Testis (tissue), 3 donors: ENCODE data around the gene GFI1B. TPM values are rescaled to one million over a fixed set of nuclear protein-coding genes. Genes with fewer than 3 reads are reported as not detected.

Source experiments
- DNase-seq: peaks from one replicate; pipeline ENCODE4 v3.0.0-alpha.2; 2019
- H3K27ac ChIP-seq, 2 donors: fragments of 200-600 bp; sonication (generic); one replicate each; pipeline ENCODE4 v1.5.1; 2019
- H3K27me3 ChIP-seq: fragments of 200-600 bp; sonication (generic); one replicate; pipeline ENCODE4 v1.5.1; 2019
- H3K36me3 ChIP-seq: fragments of 200-600 bp; sonication (generic); one replicate; pipeline ENCODE4 v1.5.1; 2017; ENCODE audit warnings: low read depth; ENCODE audit errors: missing control alignments
- H3K4me1 ChIP-seq: fragments of 200-600 bp; sonication (generic); one replicate; pipeline ENCODE4 v1.5.1; 2019
- H3K4me3 ChIP-seq, 2 donors: fragments of 200-600 bp; sonication (generic); one replicate each; pipeline ENCODE4 v1.5.1; 2017 to 2019
- H3K9me3 ChIP-seq: fragments of 200-600 bp; sonication (generic); one replicate; pipeline ENCODE4 v1.5.1; 2017
- POLR2A ChIP-seq: fragments of 450-650 bp; IDR thresholded peaks from one replicate; pipeline ENCODE4 v1.6.1; 2017; ENCODE audit warnings: antibody characterized with exemption, mild to moderate bottlenecking, moderate library complexity
- WGBS, 2 donors: methylation state at CpG; one replicate each; pipeline ENCODE4 v1.1.5; 2018; 5-methylcytosine and 5-hydroxymethylcytosine counted together
- intact Hi-C: fragments of 100-400 bp; cut with DNase I; formaldehyde crosslinking; loops from one replicate; pipeline ENCODE4 v1.15.1; 2023; ENCODE audit warnings: low total_unique reads
- polyA plus RNA-seq: library from polyadenylated mRNA; stranded (reverse); fragments of 350-450 nt; fragmentation: Illumina TruSeq; extraction: RNeasy Lipid Tissue Mini Kit (QIAGEN cat#74804); gene quantifications from one replicate; pipeline ENCODE4 v1.2.3, GENCODE V29; 2014; ENCODE audit warnings: low read depth, low replicate concordance; ENCODE audit not compliant: insufficient read depth
- total RNA-seq, 2 donors: library from RNA; depleted of rRNA; stranded (reverse); fragments of >200 nt; gene quantifications; one replicate each; pipeline ENCODE4 v1.2.3, GENCODE V29; 2016
- TF ChIP-seq, protein P1 (sequence below), 3 experiments: fragments of 450-650 bp in 2 of 3; fragments of 200-600 bp in 1 of 3; sonication (generic) in 1 of 3; IDR thresholded peaks; one replicate each; pipeline ENCODE4 v1.5.1; 2016 to 2019; ENCODE audit warnings: antibody characterized with exemption in 3 of 3, mild to moderate bottlenecking in 2 of 3, moderate library complexity in 1 of 3

GFI1B gene
- total and polyA plus RNA-seq, 3 donors from 2014 or later = 4.3 to 12.6 (median 9.7) TPM

DNA sequence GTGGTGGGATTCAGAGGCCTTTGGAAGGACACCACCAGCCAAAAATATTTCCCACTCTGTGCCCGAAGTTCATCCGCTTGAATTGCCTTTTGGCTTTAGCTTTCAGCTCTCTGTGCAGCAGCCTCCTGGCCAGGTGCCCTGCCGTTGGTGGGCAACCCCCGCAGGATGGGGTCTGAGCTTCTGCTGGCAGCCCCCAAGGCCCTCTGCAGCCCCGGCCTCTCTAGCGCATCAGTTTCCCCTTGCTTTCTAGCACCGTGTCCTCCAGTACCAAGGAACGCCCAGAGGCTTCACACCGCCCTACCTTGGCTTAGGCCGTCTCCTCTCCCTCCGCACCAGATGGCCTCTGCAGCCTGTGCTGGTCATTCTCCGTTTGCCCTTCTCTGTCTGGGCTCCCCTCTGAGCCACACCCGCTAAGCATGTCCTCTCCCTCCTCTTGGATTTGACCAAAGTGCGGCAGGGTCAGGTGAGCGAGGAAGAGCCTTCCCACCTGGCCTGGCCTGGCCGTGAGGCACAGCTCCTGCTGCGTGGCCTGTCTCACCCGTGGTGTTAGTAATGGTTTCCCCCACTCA, 29.9 kb upstream of the GFI1B start:
- Histone ChIP-seq H3K27ac (no peak overlapping the region), H3K9me3 (no peaks in the 10 kb centered on the region), H3K27me3 (no peaks in the 10 kb centered on the region), H3K4me1 (peaks cover 4% of the 10 kb centered on the region), H3K36me3 (no peaks in the 10 kb centered on the region), H3K4me3 (no peak overlapping the region)
- intact Hi-C loops = no loop called here
- TF ChIP-seq, protein P1, sequence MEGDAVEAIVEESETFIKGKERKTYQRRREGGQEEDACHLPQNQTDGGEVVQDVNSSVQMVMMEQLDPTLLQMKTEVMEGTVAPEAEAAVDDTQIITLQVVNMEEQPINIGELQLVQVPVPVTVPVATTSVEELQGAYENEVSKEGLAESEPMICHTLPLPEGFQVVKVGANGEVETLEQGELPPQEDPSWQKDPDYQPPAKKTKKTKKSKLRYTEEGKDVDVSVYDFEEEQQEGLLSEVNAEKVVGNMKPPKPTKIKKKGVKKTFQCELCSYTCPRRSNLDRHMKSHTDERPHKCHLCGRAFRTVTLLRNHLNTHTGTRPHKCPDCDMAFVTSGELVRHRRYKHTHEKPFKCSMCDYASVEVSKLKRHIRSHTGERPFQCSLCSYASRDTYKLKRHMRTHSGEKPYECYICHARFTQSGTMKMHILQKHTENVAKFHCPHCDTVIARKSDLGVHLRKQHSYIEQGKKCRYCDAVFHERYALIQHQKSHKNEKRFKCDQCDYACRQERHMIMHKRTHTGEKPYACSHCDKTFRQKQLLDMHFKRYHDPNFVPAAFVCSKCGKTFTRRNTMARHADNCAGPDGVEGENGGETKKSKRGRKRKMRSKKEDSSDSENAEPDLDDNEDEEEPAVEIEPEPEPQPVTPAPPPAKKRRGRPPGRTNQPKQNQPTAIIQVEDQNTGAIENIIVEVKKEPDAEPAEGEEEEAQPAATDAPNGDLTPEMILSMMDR (IDR thresholded peaks at IDR 0.05) = no peak
- TF ChIP-seq POLR2A = no peak
- DNase-seq = no peak
- 83 to 86% methylated on average over 18 of the region's 18 CpGs for WGBS, 2 donors

DNA sequence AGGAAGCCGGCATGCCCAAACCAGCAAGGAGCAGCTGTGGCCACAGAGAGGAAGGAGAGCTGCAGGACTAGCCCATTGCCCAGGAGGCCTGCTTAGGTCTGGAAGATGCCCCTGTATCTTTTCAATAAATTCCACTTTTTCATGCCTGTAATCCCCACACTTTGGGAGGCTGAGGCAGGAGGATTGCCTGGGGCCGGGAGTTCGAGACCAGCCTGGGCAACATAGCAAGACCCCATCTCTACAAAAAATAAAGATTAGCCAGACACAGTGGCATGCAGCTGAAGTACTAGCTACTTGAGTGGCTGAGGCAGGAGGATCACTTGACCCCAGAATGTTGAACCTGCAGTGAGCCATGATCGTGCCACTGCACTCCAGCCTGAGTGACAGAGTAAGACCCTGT, 28.8 kb upstream of the GFI1B start:
- 69 to 89% methylated on average over 4 of the region's 4 CpGs for WGBS, 2 donors
- no peak for DNase-seq
- intact Hi-C loops = no loop called here

DNA sequence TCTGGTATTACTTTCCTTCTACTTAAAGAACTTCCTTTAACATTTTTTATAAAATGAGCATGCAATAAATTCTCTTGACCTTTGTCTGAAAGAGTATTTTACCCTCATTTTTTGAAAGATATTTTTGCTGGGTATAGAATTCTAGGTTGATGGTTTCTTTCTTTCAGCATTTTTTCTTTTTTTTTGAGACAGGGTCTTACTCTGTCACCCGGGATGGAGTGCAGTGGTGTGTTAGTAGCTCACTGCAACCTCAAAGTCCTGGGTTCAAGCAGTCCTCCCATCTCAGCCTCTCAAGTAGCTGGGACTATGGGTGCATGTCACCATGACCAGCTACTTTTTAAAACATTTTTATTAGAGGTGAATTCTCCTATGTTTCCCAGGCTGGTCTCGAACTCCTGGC, 23.4 kb upstream of the GFI1B start:
- Histone ChIP-seq H3K36me3 (no peaks in the 10 kb centered on the region), H3K4me3 (no peak overlapping the region), H3K4me1 (no peaks in the 10 kb centered on the region), H3K9me3 (no peaks in the 10 kb centered on the region), H3K27ac (no peak overlapping the region), H3K27me3 (no peaks in the 10 kb centered on the region)
- WGBS, 2 donors = 78 to 92% methylated on average over 2 of the region's 2 CpGs
- intact Hi-C loops = no loop called here
- TF ChIP-seq POLR2A = no peak
- TF ChIP-seq, protein P1 (IDR thresholded peaks at IDR 0.05) = no peak
- no peak for DNase-seq

More for the DNA sequence above, 28.8 kb upstream of the GFI1B start:
- no peaks in the 10 kb centered on the region for H3K36me3 ChIP-seq
- H3K9me3 ChIP-seq = no peaks in the 10 kb centered on the region
- no peaks in the 10 kb centered on the region for H3K27me3 ChIP-seq
- H3K4me1 ChIP-seq = peaks cover 4% of the 10 kb centered on the region
- no peak for TF ChIP-seq POLR2A
- TF ChIP-seq, protein P1 (IDR thresholded peaks at IDR 0.05) = no peak
- H3K27ac ChIP-seq = no peak overlapping the region
- no peak overlapping the region for H3K4me3 ChIP-seq

DNA sequence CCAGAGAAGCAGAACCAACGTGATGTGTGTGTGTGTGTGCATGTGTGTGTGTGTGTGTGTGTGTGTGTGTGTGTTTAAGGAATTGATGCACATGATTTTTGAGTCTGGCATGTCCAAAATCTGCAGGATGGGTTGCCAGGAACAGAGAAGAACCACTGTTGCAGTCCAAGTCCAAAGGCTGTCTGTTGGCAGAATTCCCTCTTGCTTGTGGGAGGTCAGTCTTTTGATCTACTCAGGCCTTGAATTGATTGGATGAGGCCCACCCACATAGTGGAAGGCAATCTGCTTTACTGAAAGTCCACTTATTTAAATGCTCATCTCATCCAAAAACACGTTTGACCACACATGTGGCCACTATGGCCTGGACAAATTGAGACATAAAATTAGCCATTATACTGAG, 22.7 kb upstream of the GFI1B start:
- 56 to 67% methylated on average over 2 of the region's 2 CpGs for WGBS, 2 donors
- no peaks in the 10 kb centered on the region for H3K4me1 ChIP-seq
- DNase-seq = no peak
- no peak overlapping the region for H3K4me3 ChIP-seq
- no peaks in the 10 kb centered on the region for H3K9me3 ChIP-seq
- no peaks in the 10 kb centered on the region for H3K27me3 ChIP-seq
- no peak for TF ChIP-seq POLR2A
- TF ChIP-seq, protein P1 (IDR thresholded peaks at IDR 0.05) = no peak
- H3K27ac ChIP-seq = no peak overlapping the region
- intact Hi-C loops = no loop called here
- H3K36me3 ChIP-seq = no peaks in the 10 kb centered on the region

DNA sequence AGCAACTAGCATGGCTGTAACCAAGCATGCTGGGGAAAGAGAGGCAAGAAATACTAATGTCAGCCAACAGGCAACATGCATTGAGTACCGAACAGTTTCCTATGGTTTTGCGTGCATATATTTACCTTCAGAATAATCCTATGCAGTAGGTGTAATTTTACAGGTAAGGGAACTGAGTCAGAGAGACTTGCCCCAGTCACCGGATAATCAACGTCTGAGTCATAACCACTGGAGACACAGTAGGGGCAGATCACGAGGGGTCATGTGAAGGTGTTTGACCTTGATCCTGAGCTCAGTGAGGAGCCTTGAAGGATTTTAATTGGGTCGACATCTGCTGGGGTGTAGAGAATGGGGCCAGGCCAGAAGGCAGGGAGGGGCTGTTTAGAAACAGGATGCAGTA, 20.7 kb upstream of the GFI1B start:
- no peaks in the 10 kb centered on the region for H3K4me1 ChIP-seq
- no peak overlapping the region for H3K27ac ChIP-seq
- H3K36me3 ChIP-seq = no peaks in the 10 kb centered on the region
- intact Hi-C loops = no loop called here
- H3K27me3 ChIP-seq = no peaks in the 10 kb centered on the region
- DNase-seq = no peak
- 79 to 87% methylated on average over 6 of the region's 6 CpGs for WGBS, 2 donors
- no peak overlapping the region for H3K4me3 ChIP-seq
- no peak for TF ChIP-seq POLR2A
- TF ChIP-seq, protein P1 (IDR thresholded peaks at IDR 0.05) = no peak
- H3K9me3 ChIP-seq = no peaks in the 10 kb centered on the region
